HG03108 (cell line): ENCODE measurements around the gene IGF2R.
"Not testable (repeated sequence)": the region's sequence is repeated elsewhere in the genome, so short reads cannot be mapped to it uniquely, and the experiment has no call there.

Source experiments
- ATAC-seq: cut with Tn5 transposase; IDR thresholded peaks from one replicate; pipeline ENCODE4 v1.9.1; 2021; ENCODE audit warnings: moderate library complexity; ENCODE audit not compliant: unreplicated experiment

The IGF2R gene

GRCh38 chr6:160133441-160134336 lies 164.8 kb downstream of the IGF2R start:
- no peak for ATAC-seq

DNA sequence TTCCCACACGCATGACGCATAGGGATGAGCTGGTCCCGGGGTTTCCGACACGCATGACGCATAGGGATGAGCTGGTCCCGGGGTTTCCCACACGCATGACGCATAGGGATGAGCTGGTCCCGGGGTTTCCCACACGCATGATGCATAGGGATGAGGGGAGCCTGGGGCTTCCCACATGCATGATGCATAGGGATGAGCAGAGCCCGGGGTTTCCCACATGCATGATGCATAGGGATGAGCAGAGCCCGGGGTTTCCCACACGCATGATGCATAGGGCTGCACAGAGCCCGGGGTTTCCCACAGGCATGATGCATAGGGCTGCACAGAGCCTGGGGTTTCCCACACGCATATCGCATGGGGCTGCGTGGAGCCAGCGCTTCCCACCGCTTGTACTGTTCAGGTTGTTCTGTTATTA lies 165.5 kb downstream of the IGF2R start:
- not testable (repeated sequence) for ATAC-seq

DNA sequence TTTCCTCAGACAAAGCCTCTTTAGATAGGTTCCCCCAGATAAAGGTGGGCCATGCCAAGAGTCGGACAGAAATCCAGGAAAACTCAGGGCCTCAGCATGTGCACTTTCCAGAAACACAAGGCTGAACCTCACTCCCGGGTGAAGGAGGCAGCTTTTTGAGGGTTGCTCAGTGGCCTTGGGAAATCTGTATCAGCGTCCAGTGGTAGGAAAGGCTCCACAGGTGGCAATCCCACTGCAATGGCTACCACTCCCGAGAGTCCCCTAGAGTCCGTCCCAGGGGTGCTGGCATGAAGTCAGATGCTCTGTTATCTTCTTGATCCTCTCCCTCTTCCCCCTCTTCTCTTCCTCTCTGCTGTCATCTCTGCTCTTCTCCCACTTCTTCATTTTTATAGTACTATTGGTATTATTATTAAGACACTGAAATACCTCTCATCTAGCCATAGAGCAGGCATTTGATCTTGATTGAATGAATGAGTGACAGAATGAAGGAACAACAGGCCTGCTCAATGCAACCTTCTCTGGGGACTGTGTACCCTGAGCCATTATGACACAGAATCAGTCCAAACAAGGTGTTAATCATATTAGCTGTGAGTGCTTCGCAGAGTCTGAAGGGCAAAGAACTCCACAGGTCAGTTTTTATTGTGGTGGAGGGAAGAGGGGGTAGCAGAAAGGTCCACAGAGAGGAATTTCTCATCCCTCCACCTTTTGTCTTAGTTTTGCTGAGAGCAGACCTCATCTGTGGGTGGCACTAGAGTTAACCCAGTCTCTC lies 166.1 kb downstream of the IGF2R start:
- ATAC-seq, result no peak

DNA sequence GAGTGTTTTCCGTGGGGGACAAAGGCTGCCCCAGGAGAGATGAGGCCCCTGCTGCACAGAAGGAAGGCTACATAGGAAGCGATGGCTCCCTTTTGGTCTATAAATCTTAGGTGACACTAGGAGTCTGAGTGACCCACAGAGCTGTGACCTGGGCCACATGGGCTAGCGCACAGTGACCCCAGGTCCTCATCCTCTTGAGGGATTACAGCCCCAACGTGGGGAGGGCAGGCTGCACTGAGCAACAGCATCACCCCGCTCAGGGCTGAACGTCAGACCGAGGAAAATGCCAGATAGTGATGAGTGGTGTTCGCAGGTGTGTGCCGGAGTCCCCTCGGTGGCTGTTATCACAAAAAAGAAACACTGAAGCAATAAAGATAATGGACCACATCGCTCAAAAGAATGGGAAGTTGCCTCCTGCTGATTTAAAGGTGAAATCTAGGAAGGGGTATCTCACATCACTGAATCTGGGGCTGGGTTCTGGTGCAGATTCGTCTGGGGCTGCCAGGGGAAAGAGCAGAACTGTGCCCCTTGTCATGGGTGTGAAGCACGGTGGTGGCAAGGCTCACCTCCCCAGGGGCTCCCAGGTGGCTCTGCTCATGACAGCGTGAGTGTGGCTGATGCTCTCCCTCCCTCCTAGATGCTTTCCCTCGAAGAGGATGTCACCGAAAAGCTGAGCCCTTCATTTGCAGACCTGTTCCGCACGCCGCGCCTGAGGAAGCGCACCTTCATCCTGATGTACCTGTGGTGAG lies 167.2 kb downstream of the IGF2R start:
- no peak for ATAC-seq

DNA sequence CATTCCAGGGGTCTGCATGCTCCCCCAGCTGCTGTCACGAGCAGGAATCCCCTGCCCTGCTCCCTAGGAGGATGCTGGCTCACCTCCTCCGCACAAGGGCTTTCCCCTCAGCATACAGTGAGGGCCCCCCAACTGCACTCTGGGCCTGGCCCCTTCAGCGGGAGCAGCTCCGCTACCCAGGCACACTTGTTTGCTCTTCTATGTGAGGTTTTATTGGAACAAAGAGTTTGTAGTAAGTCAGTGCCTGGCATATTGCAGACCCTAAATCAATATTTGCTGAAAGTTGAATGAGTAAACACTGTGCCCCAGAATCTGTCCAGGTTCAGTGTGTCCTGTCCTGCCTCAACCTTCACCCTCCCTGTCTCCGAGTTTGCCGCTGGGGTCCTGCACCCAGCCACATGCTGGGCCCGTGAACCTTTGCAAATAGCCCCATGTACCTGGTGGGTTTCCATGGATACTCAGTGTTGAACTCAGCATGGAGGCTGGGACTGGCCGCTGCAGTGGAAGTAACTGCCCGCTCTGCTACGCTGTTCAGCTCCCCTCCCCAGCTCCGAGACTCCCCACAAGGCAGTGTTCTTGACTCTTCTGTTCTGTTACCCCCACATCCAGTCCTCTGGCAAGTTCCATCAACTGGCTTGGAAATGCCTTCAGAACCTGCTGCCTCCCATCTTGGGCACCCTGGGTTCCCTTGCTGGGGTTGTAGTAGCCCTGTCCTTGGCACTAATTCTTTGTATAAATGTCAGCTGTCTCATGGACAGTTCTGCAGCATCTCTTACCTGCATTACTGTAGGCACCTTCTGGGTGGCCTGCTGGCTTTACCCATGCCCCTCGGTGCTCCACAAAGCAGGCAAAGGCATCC lies 168.5 kb downstream of the IGF2R start:
- ATAC-seq, result no peak

- ATAC-seq, result peak; percentile 67
Observed at GRCh38 chr6:160137989-160138835, 169.3 kb downstream of the IGF2R start.

DNA sequence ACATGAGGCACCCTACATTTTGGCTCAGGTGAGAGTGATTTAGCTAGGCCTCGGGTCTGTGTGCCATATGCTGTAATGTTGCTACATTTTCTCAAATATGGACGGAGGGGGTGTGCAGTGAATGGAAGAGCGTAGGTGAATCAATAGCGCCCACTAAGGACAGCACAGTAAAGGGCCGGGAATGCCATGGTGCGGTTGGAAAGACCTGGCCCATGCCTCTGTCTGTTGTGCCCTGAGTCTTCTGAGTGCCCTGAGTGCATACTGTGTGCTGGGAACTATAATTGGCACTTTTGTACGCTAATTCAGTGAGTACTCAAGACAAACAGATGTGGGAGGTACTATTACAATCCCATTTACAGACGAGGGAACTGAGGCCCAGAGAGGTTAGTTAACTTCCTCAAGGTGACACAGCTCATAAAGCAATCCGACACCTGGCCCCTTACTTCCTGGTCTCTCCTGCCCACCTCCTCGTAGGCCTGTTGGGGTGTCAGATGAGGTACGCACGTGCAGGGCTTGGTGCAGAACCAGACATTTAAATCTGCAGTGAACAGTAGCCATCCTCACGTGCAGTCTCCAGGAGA lies 170.0 kb downstream of the IGF2R start:
- ATAC-seq, result no peak

DNA sequence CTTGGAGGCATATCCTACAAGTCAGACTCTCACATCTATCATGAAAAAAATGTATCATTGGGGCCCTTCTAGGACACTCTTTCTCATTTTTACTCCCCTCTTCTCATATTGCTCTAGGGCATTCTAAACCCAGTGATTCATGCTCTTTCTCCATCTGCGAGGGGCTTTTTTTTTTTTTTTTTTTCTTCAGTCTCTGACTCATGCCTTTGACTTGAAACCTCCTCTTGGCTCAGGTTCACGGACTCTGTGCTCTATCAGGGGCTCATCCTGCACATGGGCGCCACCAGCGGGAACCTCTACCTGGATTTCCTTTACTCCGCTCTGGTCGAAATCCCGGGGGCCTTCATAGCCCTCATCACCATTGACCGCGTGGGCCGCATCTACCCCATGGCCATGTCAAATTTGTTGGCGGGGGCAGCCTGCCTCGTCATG lies 170.6 kb downstream of the IGF2R start:
- ATAC-seq, result no peak

GRCh38 chr6:160140493-160140892 lies 171.6 kb downstream of the IGF2R start:
- ATAC-seq, result not testable (repeated sequence)

GRCh38 chr6:160141001-160141726 lies 172.3 kb downstream of the IGF2R start:
- ATAC-seq, result no peak

GRCh38 chr6:160142115-160142715 lies 173.3 kb downstream of the IGF2R start:
- no peak for ATAC-seq

GRCh38 chr6:160146454-160147145 lies 177.7 kb downstream of the IGF2R start:
- no peak for ATAC-seq

GRCh38 chr6:160147146-160147536 lies 178.3 kb downstream of the IGF2R start:
- no peak for ATAC-seq

- no peak for ATAC-seq
Observed at GRCh38 chr6:160154471-160154870, 185.6 kb downstream of the IGF2R start.

GRCh38 chr6:160156842-160157241 lies 188.0 kb downstream of the IGF2R start:
- no peak for ATAC-seq

GRCh38 chr6:160160450-160160849 lies 191.6 kb downstream of the IGF2R start:
- no peak for ATAC-seq
